Right kidney (tissue), 9 donors: ENCODE measurements around the gene ABHD14A.
"Not testable (repeated sequence)": the region's sequence is repeated elsewhere in the genome, so short reads cannot be mapped to it uniquely, and the experiment has no call there.

Source experiments
- DNase-seq: peaks from one replicate; pipeline ENCODE4 v3.0.0-alpha.2; 2016
- long read RNA-seq, 8 donors: transcript quantifications; one replicate each; lab custom pipeline, GENCODE V29; 2026

Gene ABHD14A
- long read RNA-seq, donor 1, transcript ABHD14A-201 (5 exons, 1,062 nt) = major isoform, 7 of 8 reads
- long read RNA-seq, donor 1, partial matches to known transcripts = 0 of 8 reads
- long read RNA-seq, donor 1, other reads (novel, unspliced or antisense) = 0 of 8 reads
- long read RNA-seq, donor 2, transcript ABHD14A-201 (5 exons, 1,062 nt) = major isoform, 14 of 14 reads
- long read RNA-seq, donor 2, partial matches to known transcripts = 0 of 14 reads
- long read RNA-seq, donor 2, other reads (novel, unspliced or antisense) = 0 of 14 reads
- long read RNA-seq, donor 3, transcript ABHD14A-201 (5 exons, 1,062 nt) = major isoform, 12 of 12 reads
- long read RNA-seq, donor 3, partial matches to known transcripts = 0 of 12 reads
- long read RNA-seq, donor 3, other reads (novel, unspliced or antisense) = 0 of 12 reads
- long read RNA-seq, donor 4, transcript ABHD14A-201 (5 exons, 1,062 nt) = major isoform, 20 of 21 reads
- long read RNA-seq, donor 4, partial matches to known transcripts = 0 of 21 reads
- long read RNA-seq, donor 4, other reads (novel, unspliced or antisense) = 0 of 21 reads
- long read RNA-seq, donor 5, transcript ABHD14A-201 (5 exons, 1,062 nt) = major isoform, 18 of 18 reads
- long read RNA-seq, donor 5, partial matches to known transcripts = 0 of 18 reads
- long read RNA-seq, donor 5, other reads (novel, unspliced or antisense) = 0 of 18 reads
- long read RNA-seq, donor 6, transcript ABHD14A-201 (5 exons, 1,062 nt) = major isoform, 15 of 20 reads
- long read RNA-seq, donor 6, partial matches to known transcripts = 5 of 20 reads
- long read RNA-seq, donor 6, other reads (novel, unspliced or antisense) = 0 of 20 reads
- long read RNA-seq, donor 7, transcript ABHD14A-201 (5 exons, 1,062 nt) = major isoform, 27 of 129 reads
- long read RNA-seq, donor 7, partial matches to known transcripts = 56 of 129 reads
- long read RNA-seq, donor 7, other reads (novel, unspliced or antisense) = 46 of 129 reads
- long read RNA-seq, donor 8, transcript ABHD14A-201 (5 exons, 1,062 nt) = major isoform, 18 of 18 reads
- long read RNA-seq, donor 8, partial matches to known transcripts = 0 of 18 reads
- long read RNA-seq, donor 8, other reads (novel, unspliced or antisense) = 0 of 18 reads

DNA sequence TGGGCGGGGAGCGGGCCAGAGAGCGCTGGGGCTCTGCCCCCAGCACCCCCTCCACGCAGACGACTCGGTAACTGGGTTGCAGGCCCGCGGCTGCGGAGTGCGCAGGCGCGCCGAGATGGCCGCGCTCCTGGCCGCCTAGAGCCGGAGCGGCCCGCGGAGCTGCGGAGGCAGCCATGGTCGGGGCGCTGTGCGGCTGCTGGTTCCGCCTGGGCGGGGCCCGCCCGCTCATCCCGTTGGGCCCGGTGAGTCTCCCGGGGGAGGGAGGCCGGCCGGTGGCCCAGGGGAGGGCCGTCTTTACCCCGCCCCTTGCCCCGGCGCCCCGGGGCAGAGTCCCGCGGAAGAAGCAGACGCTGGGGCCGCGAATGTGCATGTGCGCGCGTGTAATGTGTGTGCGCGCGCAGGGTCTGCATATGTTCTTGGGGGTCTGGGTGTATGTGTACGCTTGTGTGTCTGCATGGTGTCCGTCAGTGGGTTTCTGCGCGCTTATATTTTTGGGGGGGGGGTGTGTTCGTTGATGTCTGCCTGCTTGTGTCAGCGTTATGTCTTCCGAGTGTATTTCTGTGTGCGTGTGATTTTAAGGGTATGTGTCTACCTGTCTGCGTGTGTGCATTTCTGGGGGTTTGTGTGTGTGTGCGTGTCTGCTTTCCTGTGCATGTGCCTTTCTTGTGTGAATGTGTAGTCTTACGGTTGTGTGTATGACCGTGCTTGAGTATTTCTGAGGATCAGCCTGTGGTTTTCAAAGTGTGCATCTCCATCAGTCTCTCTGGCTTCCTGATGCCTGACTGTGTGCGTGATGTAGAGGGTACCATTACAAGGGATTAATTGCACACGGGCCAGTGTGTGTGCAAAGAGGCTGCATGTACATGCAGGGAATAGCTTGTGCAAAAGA is at the start of gene ABHD14A:
ABHD14A (plus strand) TSS at position 102 of the 889 bp plus-strand sequence; CDS start at position 174, 72 bp downstream.
- DNase-seq = peak; percentile 93

DNA sequence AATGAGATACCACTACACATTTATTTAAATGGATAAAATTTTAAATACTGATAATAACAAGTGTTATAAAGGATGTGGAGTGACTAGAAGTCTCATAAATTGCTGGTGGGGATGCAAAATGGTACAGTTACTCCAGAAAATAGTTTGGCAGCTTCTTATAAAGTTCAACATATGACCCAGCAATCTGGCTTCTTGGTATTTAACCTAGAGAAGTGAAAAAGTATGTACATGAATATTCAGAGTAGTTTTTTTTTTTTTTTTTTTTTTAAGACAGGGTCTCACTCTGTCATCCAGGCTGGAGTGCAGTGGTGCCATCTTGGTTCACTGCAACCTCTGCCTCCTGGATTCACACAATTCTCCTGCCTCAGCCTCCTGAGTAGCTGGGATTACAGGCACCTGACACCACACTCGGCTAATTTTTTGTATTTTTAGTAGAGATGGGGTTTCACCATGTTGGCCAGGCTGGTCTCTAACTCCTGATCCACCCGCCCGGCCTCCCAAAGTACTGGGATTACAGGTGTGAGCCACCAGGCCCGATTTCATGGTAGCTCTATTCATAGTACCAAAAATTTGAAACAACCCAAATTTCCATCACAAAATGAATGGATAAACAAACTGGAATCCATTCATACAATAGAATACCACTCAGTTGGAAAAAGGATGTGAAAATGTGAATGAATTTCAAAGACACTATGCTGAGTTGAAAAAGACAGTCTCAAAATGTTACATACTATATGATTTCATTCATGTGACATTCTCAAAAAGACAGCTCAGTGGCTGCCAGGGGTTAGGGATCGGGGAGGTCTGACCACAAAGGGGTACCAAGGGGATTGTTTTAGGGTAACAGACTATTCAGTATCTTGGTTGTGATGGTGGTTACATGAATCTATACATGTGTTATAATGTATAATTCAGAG is 47.5 kb upstream of the ABHD14A start:
- no peak for DNase-seq

DNA sequence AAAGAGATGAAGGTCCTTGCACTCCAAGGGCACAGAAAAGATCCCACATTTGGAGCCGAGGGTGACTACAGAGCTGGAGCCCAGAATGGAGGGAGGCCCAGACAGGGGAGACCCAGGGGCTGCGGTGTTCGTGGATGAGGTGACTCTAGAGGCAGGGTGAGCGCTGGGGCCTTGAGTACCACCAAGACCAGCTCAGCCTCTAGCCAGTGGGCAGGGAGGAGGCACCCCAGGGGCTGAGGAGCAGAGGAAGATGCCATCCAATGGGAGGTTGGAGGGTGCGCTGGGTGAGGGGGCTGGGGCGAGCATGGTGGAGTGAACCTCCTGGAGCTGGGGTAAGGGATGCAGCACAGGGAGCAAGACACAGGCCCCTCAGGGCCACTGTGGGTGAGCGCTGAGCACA is 46.4 kb upstream of the ABHD14A start:
- DNase-seq = no peak

DNA sequence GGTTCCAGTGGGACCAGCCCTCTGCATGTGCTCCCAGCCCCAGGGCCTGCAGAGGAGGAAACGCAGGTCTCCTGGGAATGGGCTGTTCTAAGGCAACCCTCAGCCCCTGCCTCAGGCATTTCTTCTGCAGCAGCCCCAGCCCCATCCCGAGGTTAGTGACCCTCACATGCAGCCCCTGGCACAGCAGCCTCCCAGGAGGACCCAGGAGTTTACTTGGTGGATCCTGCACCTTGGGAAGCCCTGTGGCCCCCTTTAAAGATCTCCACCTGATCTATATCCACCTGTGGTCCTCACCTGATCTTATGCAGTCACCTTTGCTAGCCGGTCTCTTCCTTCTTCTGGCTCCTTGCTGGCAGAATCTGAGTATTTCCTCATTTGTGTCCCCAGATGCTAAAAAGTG is 45.9 kb upstream of the ABHD14A start:
- not testable (repeated sequence) for DNase-seq

DNA sequence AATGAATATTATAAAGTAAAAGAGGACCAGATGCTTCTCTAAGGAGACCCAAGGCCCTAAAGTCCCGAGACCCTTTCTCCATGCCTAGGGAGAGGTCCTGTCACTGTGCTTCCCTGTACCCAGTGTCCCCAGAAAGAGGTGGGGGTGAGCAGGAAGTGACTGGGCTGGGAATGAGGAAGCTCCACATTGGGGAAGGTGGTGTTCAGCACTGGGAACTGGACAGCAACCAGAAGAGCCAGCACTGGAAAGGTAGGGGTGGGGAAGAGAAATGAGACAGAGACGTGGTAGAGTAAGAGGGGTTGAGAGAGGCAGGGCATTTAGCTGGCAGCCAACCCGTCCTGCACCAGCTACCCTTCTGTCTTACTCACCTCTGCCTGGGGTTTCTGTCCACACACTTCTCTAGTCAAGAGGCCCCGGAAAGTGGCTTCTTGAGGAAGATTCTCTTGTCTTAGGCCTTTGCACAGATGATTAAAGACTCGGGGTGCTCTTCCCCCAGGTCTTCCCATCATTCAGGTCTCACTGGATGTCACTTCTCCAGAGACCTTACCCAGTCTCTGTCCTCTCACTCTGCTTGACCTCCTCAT is 45.4 kb upstream of the ABHD14A start:
- DNase-seq = no peak

DNA sequence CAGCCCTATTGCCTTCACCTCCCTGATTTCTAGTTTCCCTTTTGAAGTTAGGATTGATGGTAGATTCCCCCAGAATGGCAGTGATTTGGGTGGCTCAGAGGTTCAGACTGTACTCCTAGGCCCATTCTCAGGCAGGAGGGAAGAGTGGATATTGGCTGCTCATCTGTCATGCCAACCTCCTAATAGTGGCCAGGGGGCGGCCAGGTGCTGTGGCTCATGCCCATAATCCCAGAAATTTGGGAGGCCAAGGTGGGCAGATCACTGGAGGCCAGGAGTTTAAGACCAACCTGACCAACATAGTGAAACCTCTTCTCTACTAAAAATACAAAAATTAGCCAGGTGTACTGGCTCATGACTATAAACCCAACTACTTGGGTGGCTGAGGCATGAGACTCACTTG is 44.4 kb upstream of the ABHD14A start:
- no peak for DNase-seq

DNA sequence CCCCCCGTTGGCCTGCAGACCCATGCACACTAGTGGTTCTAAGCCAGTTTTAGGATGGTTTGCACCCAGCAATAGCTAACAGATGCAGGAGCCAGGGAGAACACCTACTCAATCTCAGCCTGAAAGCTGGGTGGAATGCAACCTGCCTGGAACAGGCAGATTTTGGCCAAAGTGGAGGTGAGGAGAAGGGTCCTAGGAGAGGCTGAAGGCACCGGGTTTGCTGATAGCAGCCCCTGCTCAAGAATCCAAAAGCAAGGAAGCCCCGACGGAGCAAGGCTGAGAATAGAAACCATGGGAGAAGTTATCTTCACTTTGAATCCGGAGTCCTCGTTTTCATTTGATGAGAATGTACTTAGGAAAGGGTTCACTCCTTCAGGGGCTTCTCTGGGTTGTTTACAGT is 43.1 kb upstream of the ABHD14A start:
- no peak for DNase-seq

DNA sequence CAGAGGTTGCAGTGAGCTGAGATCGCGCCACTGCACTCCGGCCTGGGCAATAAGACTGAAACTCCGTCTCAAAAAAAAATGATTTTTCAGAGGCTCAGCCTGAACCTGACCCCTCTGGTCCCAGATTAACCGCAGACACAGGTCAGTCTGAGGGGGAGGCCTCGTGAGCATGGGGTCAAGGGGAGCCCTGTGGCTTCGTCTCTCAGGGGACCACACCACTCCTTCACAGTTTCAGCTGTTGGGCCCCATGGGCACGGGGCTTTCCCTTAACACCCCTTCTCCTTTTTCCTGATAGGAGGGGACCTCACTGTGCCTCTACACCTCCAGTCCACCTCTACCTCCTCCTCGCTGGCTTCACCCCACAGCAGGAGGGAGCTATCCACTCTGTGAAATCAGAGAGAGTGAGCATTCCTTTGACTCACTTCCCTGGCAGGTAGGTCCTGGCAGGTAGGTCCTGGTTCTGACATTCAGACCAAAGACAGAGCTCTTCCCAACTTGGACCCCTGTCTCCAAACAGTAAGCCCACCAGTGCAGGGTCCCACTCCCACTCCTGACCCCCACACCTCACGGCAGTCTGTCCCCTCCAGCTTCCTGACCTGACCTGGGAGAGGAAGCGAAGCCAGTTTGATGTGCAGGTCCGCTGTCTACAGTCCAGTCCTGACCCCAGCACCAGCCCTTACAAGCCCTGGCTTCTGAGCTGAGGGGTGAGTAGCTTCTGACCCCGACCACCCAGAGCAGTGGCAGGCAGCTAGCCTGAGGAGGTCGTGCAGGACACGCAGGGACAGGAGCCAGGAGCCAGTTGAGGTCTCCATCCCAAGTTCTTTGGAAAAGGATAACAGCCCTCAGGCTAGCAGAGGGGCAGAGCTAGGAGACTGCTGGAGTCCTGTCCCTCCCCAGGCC is 42.1 kb upstream of the ABHD14A start:
- no peak for DNase-seq

DNA sequence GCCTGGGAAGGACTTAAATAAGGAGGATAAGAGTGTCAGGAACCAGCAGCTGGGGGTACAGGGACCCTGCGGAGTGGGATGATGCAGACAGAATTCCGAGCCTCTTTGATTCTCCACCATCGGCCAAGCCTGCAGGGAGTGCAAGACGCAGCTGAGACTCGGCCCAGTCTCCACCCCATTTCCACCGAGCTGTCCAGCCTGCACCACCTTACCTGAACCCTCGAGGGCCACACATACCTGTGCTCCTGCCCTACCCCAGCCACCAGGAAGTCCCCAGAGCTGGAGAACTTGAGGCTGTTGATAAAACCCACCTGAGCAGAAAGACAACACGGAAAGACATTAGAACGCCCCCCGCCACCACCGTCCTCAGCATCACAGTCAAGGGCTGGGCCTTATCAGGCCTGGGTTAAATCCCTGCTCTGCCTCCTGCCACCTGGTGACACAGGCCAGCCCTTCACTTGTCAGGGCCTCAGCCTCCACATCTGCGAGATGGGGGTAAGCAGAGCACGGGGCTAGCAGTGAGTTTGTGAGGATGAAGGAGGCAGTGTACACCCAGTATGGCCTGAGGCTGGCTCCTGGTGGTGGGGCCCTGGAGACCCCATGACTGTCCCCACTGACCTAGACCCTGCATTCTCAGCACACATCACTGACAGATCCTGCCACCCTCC is 41.3 kb upstream of the ABHD14A start:
- no peak for DNase-seq

DNA sequence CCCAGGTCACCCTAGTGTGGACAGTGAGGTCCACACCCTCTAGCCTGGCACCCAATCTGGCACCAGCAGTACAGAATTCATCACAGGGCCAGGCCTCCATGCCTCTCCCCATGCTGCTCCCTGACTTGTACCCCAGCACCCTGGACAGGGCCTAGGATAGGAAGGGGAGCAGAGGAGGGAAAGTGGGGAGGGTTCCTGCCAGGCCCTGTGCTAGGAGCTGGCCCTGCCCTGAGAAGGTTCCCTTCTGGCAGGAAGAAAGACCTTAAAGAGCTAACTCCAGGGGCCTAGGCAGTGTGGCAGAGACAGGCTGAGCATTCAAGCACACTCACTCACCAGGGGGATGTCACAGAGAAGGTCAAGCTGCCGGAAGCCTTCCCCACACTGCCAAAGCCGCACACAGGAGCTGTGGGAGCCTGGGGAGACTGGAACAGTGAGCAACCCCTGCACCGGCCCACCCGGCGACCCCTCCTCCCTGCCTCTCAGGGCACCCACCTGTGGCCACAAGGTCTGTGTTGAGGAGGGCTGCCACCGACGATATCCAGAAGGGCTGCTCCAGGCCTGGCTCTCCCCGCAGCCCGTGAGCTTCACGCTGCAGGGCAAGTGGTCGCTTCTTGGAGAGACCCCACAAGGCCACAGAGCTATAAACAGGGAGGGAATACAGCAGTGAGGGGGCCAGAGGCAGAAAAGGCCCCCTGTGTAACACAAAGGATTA is 40.6 kb upstream of the ABHD14A start:
- no peak for DNase-seq

DNA sequence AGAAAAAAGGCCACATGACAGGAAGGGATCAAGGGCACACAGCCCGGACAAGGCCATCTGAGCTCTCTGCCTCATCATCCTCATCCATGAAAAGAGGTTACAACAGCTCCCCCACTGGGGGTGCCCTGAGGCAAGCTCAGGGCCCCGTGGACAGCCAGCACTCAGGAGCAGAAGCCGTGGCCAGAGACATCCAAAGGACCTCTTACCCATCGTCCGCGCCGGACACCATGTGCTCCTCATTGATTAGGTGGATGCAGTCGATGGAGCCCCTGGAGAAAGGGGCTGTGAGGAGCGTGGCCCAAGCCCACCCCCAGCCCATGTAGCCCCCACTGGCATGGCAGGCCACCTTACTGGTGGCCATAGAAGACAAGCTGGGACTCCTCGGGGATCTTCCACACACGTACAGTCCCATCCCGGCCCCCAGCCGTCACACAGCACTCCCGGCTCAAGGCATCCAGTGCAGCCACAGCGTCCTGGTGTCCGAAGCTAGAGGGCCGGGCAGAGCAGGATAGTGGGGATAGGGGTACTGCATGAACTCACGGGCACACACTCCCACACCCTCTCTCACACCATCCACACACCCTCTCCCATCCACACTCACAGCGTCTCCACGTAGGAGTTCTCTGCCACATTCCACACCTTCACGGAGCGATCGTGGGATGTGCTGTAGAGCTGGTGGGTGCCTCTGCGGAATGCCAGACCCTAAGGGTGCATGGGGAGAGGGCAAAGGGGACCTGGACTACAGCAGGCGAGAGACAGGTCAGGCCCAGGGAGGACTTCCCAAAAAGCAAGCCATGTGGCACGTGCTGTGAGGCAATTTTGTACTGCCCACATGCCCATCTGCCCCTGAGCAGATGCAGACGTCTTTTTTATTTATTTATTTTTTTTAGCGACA is 39.6 kb upstream of the ABHD14A start:
- DNase-seq = no peak

DNA sequence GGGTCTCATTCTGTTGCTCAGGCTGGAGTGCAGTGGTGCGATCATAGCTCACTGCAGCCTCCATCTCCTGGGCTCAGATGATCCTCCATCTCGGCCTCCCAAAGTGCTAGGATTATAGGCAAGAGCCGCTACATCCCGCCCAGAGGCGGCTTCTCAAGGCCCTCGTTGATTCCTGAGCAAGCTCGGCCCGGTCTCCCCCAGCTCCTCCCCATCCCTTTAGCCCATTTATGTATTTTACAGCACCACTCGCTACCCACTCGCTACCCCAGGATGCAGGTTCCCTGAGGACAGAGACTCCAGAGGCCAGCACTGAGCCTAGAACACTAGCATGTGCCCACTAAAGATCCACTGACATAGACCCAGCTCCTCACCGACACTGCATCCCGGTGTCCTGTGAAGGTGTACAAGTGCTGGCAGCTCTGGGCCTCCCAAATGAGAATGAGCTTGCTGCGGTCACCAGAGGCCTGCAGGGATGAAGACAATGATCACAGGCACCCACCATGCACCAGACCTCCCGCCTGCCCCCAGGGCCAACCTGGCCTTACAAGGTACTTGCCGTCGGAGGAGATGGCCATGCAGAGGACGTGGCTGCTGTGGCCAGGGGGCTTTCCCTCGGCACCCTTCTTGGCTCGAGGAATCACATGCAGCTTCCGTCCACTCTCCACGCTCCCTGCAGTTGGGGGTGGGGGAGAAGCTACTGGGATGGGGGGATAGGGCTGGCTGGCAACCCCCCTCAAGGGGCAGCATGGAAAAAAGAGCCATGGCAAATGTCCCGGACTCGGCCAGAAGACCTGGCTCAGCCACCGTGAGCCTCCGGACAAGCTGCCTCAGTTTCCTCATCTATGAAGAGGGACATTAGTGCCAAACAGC is 38.7 kb upstream of the ABHD14A start:
- no peak for DNase-seq

DNA sequence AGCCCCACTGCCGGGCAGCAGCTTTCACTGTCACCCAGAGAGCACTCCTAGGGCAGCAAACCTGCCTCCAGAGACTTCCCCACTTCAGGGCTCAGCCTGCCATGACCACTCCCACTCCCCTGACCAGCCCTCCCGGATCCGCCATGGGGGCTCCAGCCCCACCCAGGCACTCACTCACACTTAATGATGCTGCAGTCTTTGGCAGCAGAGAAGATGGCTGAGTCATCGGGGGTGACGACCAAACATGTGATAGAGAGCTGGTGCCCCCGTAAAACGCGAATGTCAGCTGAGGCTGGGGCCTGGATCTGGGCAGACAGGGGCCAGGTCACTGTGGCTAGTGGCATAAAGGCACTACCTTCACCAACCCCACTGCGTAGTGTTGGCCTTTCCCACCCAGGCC is 37.9 kb upstream of the ABHD14A start:
- no peak for DNase-seq

DNA sequence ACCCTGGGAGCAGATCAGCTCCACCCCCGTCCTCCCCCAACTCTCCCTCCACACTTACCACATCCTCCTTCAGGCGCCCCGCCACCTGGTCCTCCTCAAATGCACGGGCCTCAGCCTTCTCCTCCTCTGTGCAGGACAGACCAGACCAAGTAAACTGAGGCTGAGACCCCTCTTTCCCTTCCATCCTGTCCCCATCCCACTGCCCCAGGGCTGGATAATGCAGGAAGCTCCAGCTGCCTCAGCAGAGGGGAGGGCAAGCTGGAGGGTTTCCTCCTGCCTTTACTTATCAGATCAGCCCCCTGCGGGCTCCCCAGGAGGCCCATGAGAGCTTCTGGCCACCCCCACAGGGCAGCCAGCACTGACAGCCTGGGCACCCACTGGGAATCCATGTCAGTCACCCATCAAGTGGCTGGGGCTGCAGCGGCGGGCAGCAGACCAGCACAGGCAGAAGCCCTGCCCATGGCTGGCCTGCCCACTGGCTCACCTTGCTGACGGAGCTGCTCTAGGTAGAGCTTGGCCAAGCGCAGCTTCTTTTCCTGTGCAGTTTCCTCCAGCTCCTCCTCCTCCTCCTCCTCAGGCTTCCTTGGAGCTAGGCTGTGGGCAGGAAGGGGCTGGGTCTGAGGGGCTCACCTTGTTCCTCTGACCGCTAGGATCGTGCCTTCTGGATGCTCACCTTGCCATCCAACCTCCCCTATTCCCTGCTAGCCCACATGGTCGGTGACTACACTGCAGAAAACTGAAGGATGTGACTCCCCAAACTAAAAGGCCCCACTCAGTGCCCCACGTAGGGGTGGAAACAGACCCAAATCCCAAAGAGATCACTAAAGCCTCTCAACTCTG is 37.0 kb upstream of the ABHD14A start:
- no peak for DNase-seq
